Pulmonary artery endothelial cell (primary cell): Measurements from ENCODE around the gene UBALD1. TPM values are rescaled to one million over a fixed set of nuclear protein-coding genes. Genes with fewer than 3 reads are reported as not detected.

Source experiments
- DNase-seq: peaks from one replicate; pipeline ENCODE4 v3.0.0-alpha.2; 2011; ENCODE audit warnings: low read depth, low spot score
- total RNA-seq: library from RNA; depleted of rRNA; stranded (reverse); fragments of >200 nt; gene quantifications from 2 replicates; pipeline ENCODE4 v1.2.3, GENCODE V29; 2014

UBALD1 gene
- total RNA-seq, 1 donor from 2014 or later = 3.9 TPM

GRCh38 chr16:4646773-4647643, 32.3 kb upstream of the UBALD1 start:
- DNase-seq = no peak

- DNase-seq = no peak
These were observed 27.2 kb upstream of the UBALD1 start for GRCh38 chr16:4641895-4642294.

DNA sequence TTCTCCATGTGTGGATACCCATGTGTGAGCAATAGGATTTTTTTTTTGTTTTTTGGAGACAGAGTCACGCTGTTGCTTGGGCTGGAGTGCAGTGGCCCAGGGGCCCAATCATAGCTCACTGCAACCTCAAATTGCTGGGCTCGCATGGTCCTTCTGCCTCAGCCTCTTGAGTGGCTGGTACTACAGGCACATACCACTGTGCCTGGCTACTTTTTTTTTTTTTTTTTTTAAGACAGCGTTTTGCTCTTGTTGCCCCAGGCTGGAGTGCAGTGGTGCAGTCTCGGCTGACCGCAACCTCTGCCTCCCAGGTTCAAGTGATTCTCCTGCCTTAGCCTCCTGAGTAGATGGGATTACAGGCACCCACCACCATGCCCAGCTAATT, 26.6 kb upstream of the UBALD1 start:
- DNase-seq = no peak

DNA sequence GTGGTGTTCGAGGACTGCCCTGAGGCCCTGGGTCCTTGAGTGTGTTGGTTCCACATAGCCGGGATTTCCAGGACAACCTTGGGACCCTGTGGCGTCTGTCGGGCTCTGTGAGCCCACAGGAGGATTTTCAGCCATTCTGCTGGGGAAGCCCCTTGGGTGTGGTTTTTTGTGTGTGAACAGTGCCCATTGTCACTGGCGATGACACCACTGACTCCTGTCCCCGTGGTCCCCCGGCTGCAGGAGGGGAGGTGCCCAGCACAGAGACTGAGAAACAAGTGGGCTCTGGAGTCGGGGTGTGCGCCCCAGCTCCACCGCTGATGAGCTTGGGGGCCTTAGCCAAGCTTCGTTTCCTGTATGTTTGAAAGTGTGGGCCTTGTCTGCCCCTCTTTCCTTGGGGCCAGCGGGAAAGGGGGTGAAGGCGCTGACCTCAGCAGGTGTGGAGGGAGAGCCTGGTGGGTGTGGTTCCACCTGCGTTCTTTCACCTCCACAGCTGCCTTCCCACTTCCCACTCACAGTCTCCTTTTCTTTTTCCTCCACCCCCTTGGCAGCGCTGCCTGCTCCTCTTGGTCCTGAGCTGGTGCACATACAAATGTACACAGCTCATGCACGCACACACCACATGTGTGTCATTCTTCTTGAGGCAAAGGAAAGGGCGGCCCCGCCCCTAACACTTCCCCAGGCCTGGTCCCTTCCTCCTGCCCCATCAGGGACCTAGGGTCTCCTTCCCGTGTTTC, 26.1 kb upstream of the UBALD1 start:
- DNase-seq = no peak

GRCh38 chr16:4639899-4640509, 25.3 kb upstream of the UBALD1 start:
- no peak for DNase-seq

DNA sequence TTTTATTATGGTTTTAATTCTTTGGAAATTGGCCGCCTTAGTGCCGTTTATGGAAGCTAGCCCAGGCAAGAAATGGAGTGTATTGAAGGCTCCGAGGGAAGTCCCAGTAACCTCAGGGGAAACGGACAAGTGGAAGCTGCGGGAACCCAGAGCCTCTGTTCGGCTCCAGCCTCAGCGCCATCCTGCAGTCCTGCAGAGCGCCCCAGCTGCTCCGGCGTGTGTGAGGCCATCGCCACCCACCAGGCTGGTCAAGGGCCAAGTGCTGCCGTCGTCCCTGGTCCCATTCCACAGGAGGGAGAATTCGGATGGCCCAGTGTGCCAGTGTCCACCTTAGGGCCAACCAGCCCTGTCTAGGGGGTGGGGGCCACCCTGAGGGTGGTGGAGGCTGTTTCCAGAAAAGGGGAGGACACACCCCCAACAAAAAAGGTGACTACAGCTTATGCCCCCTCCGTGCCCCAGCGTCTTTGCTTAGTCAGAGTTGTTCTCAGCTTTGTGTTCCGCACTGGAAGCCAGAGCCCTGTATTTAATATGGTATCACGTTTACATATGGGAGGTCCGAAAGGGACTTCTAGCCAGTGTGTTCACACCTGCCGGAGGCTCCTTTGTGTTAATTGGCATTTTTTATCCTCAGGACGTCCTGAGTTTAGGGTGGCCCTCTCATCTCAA, 22.9 kb upstream of the UBALD1 start:
- no peak for DNase-seq

- DNase-seq = no peak
These were observed 21.5 kb upstream of the UBALD1 start for GRCh38 chr16:4636196-4636595.

GRCh38 chr16:4634768-4635167, 20.1 kb upstream of the UBALD1 start:
- DNase-seq = no peak

DNA sequence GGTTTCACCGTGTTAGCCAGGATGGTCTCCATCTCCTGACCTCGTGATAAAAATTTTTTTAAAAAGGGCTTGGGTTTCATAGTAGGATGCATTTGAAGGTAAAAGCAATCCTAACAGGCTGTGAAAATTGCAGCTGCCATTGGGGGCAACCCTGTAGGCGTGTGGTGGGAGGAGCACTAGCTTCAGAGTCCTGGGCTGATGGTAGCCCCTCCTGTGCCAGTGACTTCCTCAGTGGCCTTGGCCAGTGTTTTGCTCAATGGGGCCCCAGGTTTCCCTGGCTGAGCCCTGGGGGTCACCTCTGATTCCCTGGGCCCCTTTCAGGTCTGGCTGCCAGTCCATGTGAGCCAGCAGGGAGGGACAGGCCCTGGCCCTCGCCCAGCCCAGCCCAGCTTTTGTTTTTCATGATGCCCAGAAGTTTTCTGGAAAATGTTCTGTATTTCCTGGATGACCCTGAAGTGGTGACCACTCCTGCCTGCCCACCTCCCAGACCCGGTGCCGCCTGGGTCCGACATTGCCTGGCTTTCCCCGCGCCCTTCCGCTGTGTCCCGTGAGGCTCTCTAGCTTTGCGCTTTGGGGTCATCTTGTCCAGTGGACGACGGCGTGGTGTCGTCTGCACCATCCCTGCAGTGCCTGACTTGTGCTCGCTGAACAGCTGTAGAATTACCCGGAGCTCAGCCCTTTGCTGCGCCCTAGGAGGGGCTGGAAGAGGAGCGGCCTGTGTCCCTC, 19.4 kb upstream of the UBALD1 start:
- no peak for DNase-seq

DNA sequence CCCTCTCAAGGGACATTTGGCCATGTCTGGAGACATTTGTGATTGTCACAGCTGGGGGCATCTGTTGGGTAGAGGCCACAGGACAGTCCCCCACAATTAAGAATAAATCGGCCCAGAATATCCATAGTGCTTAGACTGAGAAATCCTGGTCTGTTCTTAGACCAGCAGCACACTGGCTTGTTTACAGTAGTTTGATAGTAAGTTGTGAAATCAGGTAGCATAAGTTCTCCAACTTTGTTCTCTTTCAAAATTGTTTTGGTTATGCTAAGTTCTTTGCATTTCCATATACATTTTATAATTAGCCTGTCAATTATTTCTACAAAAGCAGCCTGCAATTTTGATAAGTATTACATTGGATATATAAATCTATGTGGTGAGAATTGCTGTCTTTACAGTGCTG, 16.8 kb upstream of the UBALD1 start:
- DNase-seq = no peak

GRCh38 chr16:4628283-4628682, 13.6 kb upstream of the UBALD1 start:
- DNase-seq = no peak

GRCh38 chr16:4626396-4626795, 11.7 kb upstream of the UBALD1 start:
- DNase-seq = no peak

GRCh38 chr16:4625560-4626159, 11.0 kb upstream of the UBALD1 start:
- DNase-seq = no peak

- no peak for DNase-seq
These were observed 10.3 kb upstream of the UBALD1 start for GRCh38 chr16:4624827-4625559.

DNA sequence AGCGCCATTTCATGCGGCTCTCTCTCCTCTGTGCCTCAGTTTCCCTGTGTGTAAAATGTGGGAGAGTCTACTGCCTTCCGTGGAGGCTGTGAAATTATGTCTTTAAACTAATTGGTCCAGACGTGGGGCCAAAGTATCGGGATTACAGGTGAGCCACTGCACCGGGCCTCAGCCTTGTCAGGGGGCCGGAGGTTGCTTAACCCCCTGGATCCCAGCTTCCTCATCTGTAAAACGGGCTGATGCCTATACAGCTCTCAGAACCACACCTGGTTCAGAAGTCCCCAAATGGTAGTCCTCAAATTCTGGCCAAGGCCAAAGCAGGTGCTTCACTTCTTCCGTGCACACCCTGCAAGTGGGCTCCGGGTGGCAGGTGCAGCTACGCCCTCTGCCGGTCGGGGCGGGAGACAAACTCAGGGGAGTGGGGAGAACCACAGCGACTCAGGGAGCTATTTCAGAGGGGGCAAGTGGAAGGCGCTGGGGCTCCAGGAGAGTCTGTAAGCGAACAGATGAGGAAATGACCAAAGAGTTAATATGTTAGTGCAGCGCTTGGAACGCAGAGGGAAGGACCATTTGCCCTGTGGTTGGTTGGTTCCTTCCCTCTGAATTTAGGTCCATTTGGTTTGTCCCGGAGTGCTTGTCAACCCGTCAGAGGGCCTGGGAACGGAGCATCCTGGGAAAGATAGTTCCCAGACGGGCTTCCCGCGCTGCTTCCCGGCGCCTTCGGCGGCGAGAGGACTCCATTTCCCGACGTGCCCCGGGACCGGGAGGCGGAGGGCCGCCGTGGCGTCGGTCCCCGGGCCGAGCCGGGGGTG, 9.5 kb upstream of the UBALD1 start, which contains the start of gene MGRN1:
TSS of gene MGRN1 (plus strand) at position 812 of the 812 bp plus-strand sequence. CDS start 135 bp downstream, outside the sequence.
- DNase-seq = peak; percentile 93

DNA sequence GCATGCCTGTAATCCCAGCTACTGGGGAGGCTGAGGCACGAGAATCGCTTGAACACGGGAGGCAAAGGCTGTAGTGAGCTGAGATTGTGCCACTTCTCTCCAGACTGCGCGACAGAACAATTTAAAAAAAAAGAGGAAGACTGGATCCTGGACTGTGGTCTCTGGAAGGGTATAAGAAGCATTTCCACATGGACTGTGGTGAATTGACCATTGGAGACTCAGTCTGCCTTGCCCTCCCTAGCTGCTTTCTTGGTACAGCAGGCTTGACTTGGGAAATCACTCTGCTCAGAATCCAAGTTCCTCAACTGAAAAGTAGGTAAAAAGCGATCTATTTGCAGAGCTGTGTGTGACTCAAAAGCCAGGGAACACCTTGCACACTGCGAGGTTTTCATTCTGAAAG, 8.9 kb upstream of the UBALD1 start:
- no peak for DNase-seq

- no peak for DNase-seq
These were observed 4.1 kb upstream of the UBALD1 start for GRCh38 chr16:4618645-4619418.

DNA sequence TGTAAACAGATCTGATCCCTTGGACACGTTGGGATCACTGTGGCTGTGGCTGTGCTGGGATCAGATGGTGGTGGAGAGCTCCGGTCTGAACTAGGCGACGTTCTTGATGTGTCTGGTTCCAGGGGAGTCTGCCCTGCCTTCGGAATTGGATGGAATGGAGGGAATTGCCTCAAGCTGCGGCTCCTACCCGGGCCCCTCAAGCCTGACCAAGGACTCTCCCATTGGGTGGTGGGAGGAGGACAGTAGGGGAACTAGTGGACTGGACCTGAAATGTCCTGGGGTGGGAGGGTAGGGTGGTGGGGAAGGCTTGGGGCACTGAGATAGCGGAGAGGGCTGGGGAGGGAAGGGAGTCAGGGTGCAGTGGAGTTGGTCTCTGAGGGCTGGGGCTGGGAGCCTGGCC, 3.2 kb upstream of the UBALD1 start:
- no peak for DNase-seq
